Right kidney (tissue), 1 donor: Measurements from ENCODE around the gene ATG2A.

Experiments used
- DNase-seq: peaks from one replicate; pipeline ENCODE4 v3.0.0-alpha.2; 2016

The ATG2A gene

DNA sequence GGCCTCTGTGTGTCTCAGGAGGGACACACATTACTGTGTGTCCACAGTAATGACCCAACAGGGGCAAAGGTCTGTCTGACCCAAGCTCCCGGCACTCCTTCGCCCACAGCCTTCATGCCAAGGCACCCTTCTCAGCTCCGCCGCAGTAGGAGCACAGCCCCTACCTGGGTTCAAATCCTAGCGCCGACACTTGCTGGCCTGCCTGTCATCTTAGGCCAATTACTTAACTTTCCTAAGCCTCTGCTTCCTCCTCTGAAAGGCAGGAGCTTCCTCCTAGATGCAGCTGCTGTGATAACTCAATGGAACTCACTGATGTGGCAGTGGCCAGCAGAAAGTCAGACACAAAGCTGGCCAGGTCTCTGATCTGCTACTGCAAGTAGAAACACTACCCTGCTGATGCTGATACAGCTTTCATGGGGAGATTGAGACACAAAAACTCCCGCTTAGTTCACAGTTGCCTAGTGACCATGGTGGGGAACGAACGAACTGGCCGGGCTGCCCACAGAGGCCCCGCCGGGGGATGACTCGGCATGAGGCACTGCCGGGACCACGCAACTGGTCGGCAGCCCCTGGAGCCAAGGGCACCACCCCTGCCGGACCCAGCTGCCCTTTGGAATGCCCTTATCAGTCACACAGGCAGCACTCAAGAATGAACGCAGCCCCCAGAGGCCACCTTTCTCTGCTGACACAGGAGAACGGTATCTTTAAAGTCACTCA, 46.7 kb downstream of the ATG2A start:
- DNase-seq, result no peak

- no peak for DNase-seq
These were observed 47.3 kb downstream of the ATG2A start for GRCh38 chr11:64869571-64870175.

DNA sequence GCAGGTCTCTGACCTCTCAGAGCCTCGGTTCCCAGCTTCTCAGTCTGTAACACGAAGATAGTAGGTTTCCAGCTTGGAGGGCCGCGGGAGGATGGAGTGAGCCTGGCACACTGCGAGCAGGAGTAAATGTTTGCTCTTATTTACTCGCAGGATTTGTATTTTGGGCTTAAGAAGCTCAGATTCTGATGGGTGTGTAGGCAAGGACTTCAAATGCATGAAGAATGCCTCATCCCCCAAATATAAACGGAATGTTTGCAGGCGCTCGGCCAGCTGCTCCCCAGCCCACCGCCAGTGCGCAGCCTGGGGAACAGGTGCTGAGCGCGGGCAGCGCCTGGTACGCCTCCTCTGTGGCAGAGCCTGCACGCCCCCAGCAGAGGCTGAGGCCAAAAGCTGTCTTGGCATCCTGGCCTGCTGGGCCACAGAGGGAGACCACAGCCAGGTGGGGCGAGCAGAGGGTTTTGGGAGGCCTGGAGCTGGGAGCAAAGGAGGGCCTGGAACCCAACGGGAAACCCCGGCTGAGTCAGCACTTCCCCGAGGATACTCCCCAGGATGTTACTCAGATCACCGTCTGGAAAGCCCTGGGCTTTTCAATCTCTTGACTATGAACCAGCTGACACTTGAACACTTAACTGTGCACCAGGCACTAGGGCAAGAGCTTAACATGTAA, 48.0 kb downstream of the ATG2A start:
- DNase-seq, result no peak

GRCh38 chr11:64867748-64868462, 49.1 kb downstream of the ATG2A start:
- DNase-seq, result no peak

DNA sequence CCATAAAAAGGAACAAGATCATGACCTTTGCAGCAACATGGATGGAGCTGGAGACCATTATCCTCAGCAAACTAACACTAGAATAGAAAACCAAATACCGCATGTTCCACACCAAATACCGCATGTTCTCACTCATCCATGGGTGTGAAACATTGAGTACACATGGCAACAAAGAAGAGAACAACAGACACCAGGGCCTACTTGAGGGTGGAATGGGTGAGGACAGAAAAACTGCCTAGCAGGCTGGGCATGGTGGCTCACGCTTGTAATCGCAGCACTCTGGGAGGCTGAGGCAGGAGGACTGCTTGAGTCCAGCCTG, 50.9 kb downstream of the ATG2A start:
- no peak for DNase-seq

DNA sequence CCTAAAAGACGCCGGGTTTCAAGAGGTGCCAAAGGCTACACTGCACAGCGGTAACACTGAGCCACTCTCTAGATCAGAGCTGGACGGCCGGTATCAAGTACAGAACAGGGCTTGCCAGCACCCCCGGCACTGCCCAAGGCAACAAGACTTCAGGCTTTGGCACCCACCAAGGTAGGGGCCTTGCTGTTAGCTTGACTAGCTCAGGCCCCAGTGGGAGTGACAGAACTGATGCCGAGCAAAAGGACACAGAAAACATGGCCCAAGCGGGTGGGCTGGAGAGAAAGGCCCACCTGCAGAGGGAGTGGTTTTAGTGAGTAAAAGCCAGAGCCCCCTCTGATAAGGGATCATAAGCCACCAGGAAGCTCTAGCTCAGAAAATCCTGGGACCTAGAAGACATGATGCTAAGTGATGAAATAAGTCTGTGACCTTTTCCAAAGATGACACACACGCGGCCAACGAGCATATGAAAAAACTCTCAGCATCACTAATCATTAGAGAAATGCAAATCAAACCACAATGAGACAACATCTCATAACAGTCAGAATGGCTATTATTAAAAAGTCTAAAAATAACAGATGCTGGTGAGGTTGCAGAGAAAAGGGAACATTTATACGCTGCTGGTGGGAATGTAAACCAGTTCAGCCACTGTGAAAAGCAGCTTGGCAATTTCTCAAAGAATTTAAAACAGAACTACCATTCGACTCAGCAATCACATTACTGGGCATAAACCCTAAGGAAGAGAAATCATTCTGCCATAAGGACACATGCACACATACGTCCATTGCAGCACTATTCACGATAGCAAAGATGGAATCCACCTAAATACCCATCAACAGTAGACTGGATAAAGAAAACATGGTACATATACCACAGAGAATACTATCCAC, 51.5 kb downstream of the ATG2A start:
- no peak for DNase-seq

- DNase-seq, result no peak
These were observed 52.3 kb downstream of the ATG2A start for GRCh38 chr11:64864473-64865285.

GRCh38 chr11:64864135-64864472, 52.9 kb downstream of the ATG2A start:
- DNase-seq, result no peak

GRCh38 chr11:64863391-64864060, 53.5 kb downstream of the ATG2A start:
- peak; percentile 55 for DNase-seq

DNA sequence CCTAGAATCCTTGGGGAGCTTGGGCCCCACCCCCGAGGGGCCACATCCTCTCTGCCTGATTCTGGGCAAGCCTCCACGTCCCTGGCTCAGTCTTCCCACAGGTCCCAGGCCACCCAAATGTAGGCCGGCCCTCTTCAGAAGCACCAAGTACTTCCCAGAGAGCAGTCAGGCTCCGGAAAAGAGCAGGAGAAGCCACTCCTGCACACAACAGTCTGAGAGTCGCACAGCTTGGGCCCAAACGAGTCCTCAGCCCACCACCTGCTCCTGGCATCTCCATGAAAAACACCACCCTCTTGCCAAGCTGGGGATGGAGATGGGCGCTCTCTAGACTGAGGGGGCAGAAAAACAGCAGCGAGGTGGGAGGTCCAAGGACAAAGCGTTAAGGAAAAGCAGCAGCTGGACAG, 54.0 kb downstream of the ATG2A start:
- DNase-seq, result no peak

GRCh38 chr11:64861227-64861975, 55.6 kb downstream of the ATG2A start:
- DNase-seq, result no peak

GRCh38 chr11:64859542-64860414, 57.2 kb downstream of the ATG2A start:
- DNase-seq, result no peak

- DNase-seq, result no peak
These were observed 58.3 kb downstream of the ATG2A start for GRCh38 chr11:64858467-64859263.

DNA sequence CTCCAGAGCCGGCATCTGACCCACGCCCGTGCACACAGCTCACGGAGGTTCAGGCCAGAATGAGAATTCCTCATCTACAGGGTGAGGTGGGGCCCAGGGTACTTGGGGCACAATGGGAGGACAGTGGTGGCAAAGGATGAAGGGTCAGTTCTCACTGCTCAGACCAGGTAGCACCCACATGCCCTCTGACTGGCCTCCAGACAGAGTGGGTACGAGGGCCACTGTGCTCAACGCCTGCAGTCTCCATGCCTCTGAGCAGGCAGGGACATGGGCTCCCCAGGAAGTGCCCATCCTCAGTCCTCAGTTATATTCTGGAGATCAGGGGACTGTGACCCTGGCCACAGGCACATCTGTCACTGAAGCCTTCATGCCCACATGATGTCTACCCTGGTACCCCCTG, 59.5 kb downstream of the ATG2A start:
- DNase-seq, result no peak

DNA sequence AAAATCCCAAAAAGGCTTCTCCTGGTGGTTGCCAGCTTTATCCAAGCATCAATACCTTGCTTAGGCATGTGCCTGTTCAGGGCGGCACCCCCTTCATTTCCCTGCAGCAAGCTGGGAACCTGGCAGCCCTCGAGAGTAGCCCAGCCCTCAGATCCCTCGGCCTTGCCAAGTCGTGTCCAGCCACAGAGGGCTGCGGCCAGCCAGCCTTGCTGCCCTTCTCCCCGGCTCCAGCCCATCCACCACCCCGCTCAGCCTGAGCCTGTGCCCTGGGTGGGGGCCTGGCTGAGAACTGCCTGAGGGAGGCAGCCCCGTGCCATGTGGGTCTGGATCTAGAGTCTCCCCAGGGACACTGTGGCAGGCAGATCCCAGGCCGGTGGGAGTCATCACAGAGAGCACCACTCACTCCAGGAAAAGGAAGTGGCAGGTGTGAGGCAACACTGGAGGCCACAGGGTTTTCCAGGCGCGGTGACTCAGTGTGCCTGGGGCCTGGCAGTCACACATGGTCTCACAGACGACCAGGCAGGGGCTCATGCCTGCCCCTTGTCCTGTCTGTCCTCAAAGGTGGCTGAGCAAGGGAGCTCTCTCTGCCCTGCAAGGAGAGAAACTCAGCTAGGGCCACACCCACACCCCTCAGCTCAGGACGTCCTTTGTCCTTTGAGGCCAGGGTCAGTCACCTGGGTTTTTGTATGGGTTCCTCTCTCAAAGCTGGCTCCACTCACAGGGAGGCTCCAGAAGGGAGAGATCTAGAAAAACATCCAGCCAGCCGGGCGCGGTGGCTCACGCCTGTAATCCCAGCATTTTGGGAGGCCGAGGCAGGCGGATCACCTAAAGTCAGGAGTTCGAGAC, 60.4 kb downstream of the ATG2A start:
- DNase-seq, result no peak

DNA sequence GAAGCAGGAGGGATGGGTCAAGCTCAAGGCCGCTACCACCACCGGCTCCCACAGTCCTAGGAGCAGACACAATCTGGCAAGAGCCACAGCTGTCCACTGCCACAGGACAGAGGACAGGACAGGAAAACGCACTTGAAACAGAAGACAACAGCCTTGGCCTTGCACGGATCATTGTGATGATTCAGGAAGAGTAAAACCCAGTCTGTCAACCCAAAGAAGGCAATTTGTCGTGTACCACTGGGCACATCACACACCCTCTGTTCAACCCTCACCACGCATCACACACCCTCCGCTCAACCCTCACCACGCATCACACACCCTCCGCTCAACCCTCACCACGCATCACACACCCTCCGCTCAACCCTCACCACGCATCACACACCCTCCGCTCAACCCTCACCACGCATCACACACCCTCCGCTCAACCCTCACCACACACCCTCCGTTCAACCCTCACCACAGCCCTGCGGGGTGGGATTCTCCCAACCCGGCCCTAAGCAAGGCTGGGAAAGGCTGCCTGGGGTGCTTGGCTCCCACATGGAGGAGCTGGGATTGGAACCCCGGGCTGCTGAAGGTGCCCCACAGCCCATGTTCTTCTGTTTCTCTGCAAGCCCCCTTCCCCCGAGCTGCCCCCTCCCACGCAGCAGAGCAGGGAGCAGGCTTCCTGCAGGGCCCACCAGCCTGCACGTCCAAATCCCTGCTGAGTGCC, 61.3 kb downstream of the ATG2A start:
- no peak for DNase-seq
